Natural killer cell (primary cell): Measurements from ENCODE around the gene DCUN1D3. TPM values are rescaled to one million over a fixed set of nuclear protein-coding genes. Genes with fewer than 3 reads are reported as not detected.

Experiments used
- ATAC-seq, 3 donors: fragments of 150-1000 bp in 2 of 3; fragments of 200-7000 bp in 1 of 3; cut with Tn5 transposase; 1 replicate in 1 of 3; 2 replicates in 2 of 3; pipeline ENCODE4 v1.10.0; 2021; ENCODE audit warnings: mild to moderate bottlenecking in 2 of 3, moderate library complexity in 2 of 3
- DNase-seq, 2 donors: peaks; one replicate each; pipeline versions ENCODE4 v3.0.0 to v3.0.0-alpha.2; 2013 to 2021; ENCODE audit warnings: mixed read lengths in 1 of 2
- H3K27ac ChIP-seq: one replicate; pipeline ENCODE4 v1.5.1; 2013; ENCODE audit warnings: mild to moderate bottlenecking, low read length
- H3K27me3 ChIP-seq: one replicate; pipeline ENCODE4 v1.6.1; 2013; ENCODE audit warnings: low read length; ENCODE audit not compliant: control insufficient read depth, insufficient read depth
- H3K36me3 ChIP-seq: one replicate; pipeline ENCODE4 v1.6.1; 2013; ENCODE audit warnings: low read length; ENCODE audit not compliant: control insufficient read depth, insufficient read depth
- H3K4me1 ChIP-seq: one replicate; pipeline ENCODE4 v1.6.1; 2013; ENCODE audit warnings: low read length; ENCODE audit not compliant: control insufficient read depth, insufficient read depth
- H3K4me3 ChIP-seq: one replicate; pipeline ENCODE4 v1.5.1; 2013; ENCODE audit warnings: low read length
- H3K9me3 ChIP-seq: one replicate; pipeline ENCODE4 v1.6.1; 2013; ENCODE audit warnings: low read length; ENCODE audit not compliant: control insufficient read depth, insufficient read depth
- H3K27ac Mint-ChIP-seq, 2 donors: one replicate each; pipeline ENCODE4 v1.8.0; 2022; ENCODE audit warnings: mild to moderate bottlenecking in 2 of 2, mixed read lengths in 2 of 2, moderate library complexity in 1 of 2
- H3K27me3 Mint-ChIP-seq, 2 donors: one replicate each; pipeline ENCODE4 v1.8.0; 2022; ENCODE audit warnings: low read depth in 2 of 2, mixed read lengths in 2 of 2
- H3K36me3 Mint-ChIP-seq: one replicate; pipeline ENCODE4 v1.8.0; 2022; ENCODE audit warnings: mixed read lengths
- H3K4me1 Mint-ChIP-seq, 2 donors: one replicate each; pipeline ENCODE4 v1.8.0; 2022; ENCODE audit warnings: mixed read lengths in 2 of 2
- H3K4me3 Mint-ChIP-seq: one replicate; pipeline ENCODE4 v1.8.0; 2022; ENCODE audit warnings: mild to moderate bottlenecking, moderate library complexity, mixed read lengths
- H3K9me3 Mint-ChIP-seq, 2 donors: one replicate each; pipeline ENCODE4 v1.8.0; 2022; ENCODE audit warnings: mixed read lengths in 2 of 2
- WGBS: methylation state at CpG from one replicate; pipeline ENCODE4 v1.1.7; 2013; ENCODE audit warnings: missing lambda C conversion rate; ENCODE audit not compliant: insufficient coverage; 5-methylcytosine and 5-hydroxymethylcytosine counted together
- intact Hi-C: fragments of 100-400 bp; cut with micrococcal nuclease; formaldehyde crosslinking; loops from one replicate; pipeline ENCODE4 v1.14.2; 2022
- total RNA-seq, 4 donors: library from RNA; stranded (reverse); fragments of 120-200 nt in 1 of 4; gene quantifications; one replicate each; pipeline versions ENCODE4 v1.2.3 to v1.2.4, GENCODE V29; 2013 to 2022
- TF ChIP-seq, protein P1 (sequence below): fragments of 200-600 bp; IDR thresholded peaks from one replicate; pipeline ENCODE4 v1.8.0; 2022; ENCODE audit warnings: antibody characterized with exemption

Gene DCUN1D3
- total RNA-seq, 3 donors from 2014 or later (not counting 1 experiment from before 2014, with no cell fraction given): 5.3 to 9.3 (median 6.1) TPM

DNA sequence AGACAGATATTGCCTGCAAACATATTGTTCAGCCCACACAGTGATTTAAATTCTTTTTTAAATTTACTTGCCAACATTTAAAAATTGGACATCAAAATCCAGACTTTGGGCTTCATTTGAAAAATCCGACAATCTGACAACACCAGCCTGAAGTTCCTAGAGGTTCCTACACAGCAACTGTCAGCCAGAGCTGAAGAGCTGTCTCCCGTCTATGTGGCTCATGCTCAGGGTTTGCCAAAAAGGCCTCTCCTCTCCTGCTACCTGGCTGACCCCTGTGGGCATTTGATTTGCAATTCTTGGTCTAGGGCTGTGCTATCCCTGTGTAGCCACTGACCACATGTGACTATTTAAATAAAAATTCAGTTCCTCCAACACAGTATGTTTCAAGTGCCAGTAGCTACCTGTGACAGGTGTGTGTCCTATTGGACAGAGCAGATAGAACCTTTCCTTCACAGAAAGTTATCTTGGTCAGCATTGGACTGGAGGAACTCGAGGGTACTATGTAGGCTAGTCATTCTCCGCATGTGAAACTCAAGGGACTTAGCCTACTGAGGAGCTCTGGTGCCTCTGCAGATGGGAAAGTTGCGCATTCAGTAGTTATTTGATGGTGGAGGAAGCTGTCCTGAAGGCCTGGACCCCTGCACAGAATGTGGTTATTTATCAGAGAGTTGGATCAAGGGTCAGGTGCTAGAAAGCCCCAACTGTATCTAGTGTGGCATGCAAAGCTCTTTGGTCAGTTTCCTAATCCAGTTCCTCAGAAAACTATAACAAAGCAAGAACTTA, 3.1 kb upstream of the DCUN1D3 start:
- intact Hi-C loops: no loop called here
- Histone ChIP-seq H3K36me3 (peaks cover 2% of the 10 kb centered on the region), H3K27me3 (no peaks in the 10 kb centered on the region), H3K4me1 (peaks cover 33% of the 10 kb centered on the region), H3K9me3 (no peaks in the 10 kb centered on the region), H3K27ac (peak overlapping the region; percentile 56), H3K4me3 (no peak overlapping the region)
- Mint-ChIP-seq H3K27ac (peak overlapping the region; percentile 92 to 96), H3K4me3 (peak overlapping the region; percentile 45), H3K9me3 (no peaks in the 10 kb centered on the region), H3K27me3 (no peaks in the 10 kb centered on the region), H3K36me3 (no peaks in the 10 kb centered on the region), H3K4me1 (peaks cover 63 to 73% of the 10 kb centered on the region in 2 donors)
- no peak for ATAC-seq
- TF ChIP-seq, protein P1, sequence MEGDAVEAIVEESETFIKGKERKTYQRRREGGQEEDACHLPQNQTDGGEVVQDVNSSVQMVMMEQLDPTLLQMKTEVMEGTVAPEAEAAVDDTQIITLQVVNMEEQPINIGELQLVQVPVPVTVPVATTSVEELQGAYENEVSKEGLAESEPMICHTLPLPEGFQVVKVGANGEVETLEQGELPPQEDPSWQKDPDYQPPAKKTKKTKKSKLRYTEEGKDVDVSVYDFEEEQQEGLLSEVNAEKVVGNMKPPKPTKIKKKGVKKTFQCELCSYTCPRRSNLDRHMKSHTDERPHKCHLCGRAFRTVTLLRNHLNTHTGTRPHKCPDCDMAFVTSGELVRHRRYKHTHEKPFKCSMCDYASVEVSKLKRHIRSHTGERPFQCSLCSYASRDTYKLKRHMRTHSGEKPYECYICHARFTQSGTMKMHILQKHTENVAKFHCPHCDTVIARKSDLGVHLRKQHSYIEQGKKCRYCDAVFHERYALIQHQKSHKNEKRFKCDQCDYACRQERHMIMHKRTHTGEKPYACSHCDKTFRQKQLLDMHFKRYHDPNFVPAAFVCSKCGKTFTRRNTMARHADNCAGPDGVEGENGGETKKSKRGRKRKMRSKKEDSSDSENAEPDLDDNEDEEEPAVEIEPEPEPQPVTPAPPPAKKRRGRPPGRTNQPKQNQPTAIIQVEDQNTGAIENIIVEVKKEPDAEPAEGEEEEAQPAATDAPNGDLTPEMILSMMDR: no peak
- 88% methylated on average over 5 of the region's 5 CpGs for WGBS
- no peak for DNase-seq

DNA sequence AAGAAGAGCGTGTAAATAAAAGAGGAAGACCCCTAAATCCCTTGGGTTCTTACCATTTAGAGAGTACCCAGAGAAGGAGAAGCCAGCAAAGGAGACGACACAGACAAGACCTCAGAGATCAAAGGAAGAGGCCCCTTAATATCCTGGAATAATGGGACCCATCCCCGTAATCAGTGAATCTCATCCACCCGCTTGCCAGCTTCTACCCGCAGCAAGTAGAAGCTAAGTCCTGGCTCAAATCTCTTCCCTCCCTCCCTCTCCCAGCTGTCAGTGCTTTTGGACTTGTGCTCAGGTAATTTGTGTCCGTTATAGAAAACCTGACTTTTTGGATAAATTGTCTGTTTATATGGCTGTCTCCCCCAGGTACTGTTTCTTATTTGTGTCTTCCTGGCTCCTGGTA, 2.3 kb upstream of the DCUN1D3 start:
- no peak overlapping the region for H3K4me3 ChIP-seq
- H3K9me3 Mint-ChIP-seq: no peaks in the 10 kb centered on the region
- H3K4me3 Mint-ChIP-seq: peak overlapping the region; percentile 94
- ATAC-seq (no peak), DNase-seq (no peak)
- peak overlapping the region; percentile 92 to 96 for H3K27ac Mint-ChIP-seq
- peaks cover 33% of the 10 kb centered on the region for H3K4me1 ChIP-seq
- peaks cover 72 to 75% of the 10 kb centered on the region in 2 donors for H3K4me1 Mint-ChIP-seq
- 94% methylated on average over 6 of the region's 6 CpGs for WGBS
- no peaks in the 10 kb centered on the region for H3K27me3 ChIP-seq
- no peaks in the 10 kb centered on the region for H3K27me3 Mint-ChIP-seq
- no peaks in the 10 kb centered on the region for H3K9me3 ChIP-seq
- TF ChIP-seq, protein P1: no peak
- H3K36me3 ChIP-seq: peaks cover 2% of the 10 kb centered on the region
- no peak overlapping the region for H3K27ac ChIP-seq
- intact Hi-C loops: no loop called here
- no peaks in the 10 kb centered on the region for H3K36me3 Mint-ChIP-seq

DNA sequence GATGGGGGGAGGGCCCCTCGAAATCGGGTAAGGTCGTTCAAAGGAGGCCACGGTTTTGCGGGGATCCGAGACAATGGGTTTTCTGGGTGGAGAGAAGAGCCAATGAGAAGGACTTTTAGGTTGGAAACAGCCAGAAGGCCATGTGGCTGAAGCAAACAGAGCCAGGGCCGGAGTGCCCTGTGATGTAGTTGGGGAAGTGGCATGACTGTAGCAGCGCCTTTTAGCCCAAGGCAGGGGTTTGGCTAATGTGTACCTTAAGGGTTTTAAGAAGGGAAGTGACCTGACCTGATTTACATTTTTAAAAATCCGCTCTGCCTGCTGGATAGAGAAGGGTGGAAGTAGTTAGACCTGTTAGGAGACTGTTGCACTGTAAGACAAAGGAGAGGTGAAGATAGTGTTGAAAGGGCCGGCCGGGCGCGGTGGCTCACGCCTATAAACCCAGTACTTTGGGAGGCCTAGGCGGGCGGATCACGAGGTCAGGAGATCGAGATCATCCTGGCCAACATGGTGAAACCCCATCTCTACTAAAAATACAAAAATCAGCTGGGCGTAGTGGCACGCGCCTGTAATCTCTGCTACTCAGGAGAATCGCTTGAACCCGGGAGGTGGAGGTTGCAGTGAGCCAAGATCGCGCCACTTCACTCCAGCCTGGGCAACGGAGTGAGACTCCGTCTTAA, 1.4 kb upstream of the DCUN1D3 start:
- TF ChIP-seq, protein P1: no peak
- H3K36me3 ChIP-seq: peaks cover 2% of the 10 kb centered on the region
- WGBS: 55% methylated on average over 27 of the region's 27 CpGs
- Mint-ChIP-seq H3K27ac (peak overlapping the region; percentile 92 to 96), H3K9me3 (no peaks in the 10 kb centered on the region), H3K4me3 (peak overlapping the region; percentile 94), H3K36me3 (no peaks in the 10 kb centered on the region), H3K4me1 (peaks cover 74 to 75% of the 10 kb centered on the region in 2 donors), H3K27me3 (no peaks in the 10 kb centered on the region)
- intact Hi-C loops: loop anchor here (2.0 kb wide), 1 partner anchor 161 kb away; the partner anchor contains the start of gene THUMPD1
- peak overlapping the region; percentile 94 for H3K27ac ChIP-seq
- no peaks in the 10 kb centered on the region for H3K9me3 ChIP-seq
- peak overlapping the region; percentile 74 for H3K4me3 ChIP-seq
- no peaks in the 10 kb centered on the region for H3K27me3 ChIP-seq
- peaks cover 33% of the 10 kb centered on the region for H3K4me1 ChIP-seq
- DNase-seq: peak in 1 of 2 donors; percentile 36
- peak in 1 of 3 donors; percentile 5 for ATAC-seq
